Thyroid gland (tissue), 4 donors: ENCODE results near the gene CORT.

ENCODE experiments used
- CTCF ChIP-seq, 6 experiments: fragments of 200-600 bp in 3 of 6; fragments of 450-650 bp in 3 of 6; sonication (generic) in 3 of 6; IDR thresholded peaks; one replicate each; pipeline ENCODE4 v1.5.1; 2016 to 2019; ENCODE audit warnings: antibody characterized with exemption in 6 of 6, mild to moderate bottlenecking in 2 of 6, inconsistent platforms in 1 of 6, moderate library complexity in 1 of 6
- POLR2A ChIP-seq, 2 donors: fragments of 450-650 bp; IDR thresholded peaks; one replicate each; pipeline ENCODE4 v1.6.1; 2017; ENCODE audit warnings: antibody characterized with exemption in 2 of 2, mild to moderate bottlenecking in 2 of 2, moderate library complexity in 1 of 2

DNA sequence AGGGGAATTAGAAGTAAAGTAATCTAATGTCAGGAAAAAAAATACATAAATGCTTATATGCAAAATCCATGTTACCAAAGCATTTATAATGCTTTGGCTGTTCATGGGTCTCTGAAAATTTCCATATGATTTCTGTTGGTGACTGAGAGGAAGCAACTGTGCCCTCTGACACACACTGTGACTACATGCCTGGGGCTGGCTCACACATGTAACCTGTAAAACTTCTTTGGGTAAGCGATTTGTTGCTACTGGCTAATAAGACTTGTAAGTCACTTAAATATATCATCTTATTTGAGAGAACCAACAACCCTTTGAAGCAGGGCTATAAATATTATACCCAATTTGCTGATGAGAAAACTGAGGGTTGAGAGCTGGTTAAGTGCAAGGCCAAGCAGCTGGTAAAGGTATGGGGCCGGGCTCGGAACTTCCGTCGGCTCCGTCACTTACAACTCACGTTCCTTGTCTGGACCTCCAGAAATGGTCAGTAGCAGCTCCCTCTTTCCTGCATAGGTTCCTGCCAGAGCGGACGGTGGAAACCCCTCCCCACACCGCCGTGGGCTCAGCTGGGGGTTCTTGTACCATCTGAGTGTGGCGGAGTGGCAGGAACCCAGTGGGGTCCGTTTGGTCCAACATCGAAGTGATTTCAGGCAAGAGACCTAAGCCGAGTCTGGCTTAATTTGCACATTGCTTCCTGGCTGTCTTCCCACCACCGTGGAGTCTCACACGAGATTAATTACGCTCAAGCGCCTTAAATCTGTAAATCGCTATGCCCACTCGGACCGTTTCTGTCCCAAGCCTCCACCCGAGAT, 21.8 kb downstream of the CORT start:
- no peak for TF ChIP-seq CTCF (IDR thresholded peaks at IDR 0.05)
- TF ChIP-seq POLR2A (IDR thresholded peaks at IDR 0.05), result no peak
